Measurements from ENCODE around the gene MAST2. TPM values are rescaled to one million over a fixed set of nuclear protein-coding genes. Genes with fewer than 3 reads are reported as not detected.

The MAST2 gene
- total RNA-seq, 1 experiment from 2014 or later = 41.9 TPM

GRCh38 chr1:45877264-45877663 is 73.9 kb downstream of the MAST2 start:
- DNase-seq (ENCODE audit: low read depth, low spot score) (no peak), ATAC-seq (no peak)
- ChIA-PET POLR2A (no interaction called here), CTCF (no interaction called here), RAD21 (ENCODE audit: low non-redundant PET in 1 of 2, low total read pairs in 2 of 2, uncharacterized antibody in 2 of 2, unreplicated experiment in 2 of 2) (no interaction called here)
- no peak overlapping the region for H2AFZ ChIP-seq (ENCODE audit: low read depth, low read length, poor library complexity, severe bottlenecking)
- BruUV-seq (replicated peaks) = no TSS peak
- H3K4me1 ChIP-seq (ENCODE audit: control insufficient read depth in 1 of 2, insufficient read depth in 2 of 2, low read length in 2 of 2) = peaks cover 0 to under 1% of the 10 kb centered on the region in 2 experiments; a peak in 1 of 4 replicates
- no peaks in the 10 kb centered on the region for H3K9me3 ChIP-seq (ENCODE audit: control insufficient read depth in 1 of 2, insufficient read depth in 1 of 2, low read depth in 1 of 2, low read length in 2 of 2)
- no peaks in the 10 kb centered on the region for H4K20me1 ChIP-seq (ENCODE audit: insufficient read depth)
- no peak overlapping the region for H3K4me2 ChIP-seq (ENCODE audit: low read length)
- H3K4me3 ChIP-seq (replicated peaks in 1 of 2; ENCODE audit: low read depth in 1 of 2, low read length in 2 of 2) = no peak overlapping the region
- H3K9me2 ChIP-seq (ENCODE audit: insufficient read depth) = no peaks in the 10 kb centered on the region
- TF ChIP-seq SRF (IDR thresholded peaks at IDR 0.05; ENCODE audit: low read depth) = no peak
- TF ChIP-seq CTCF (IDR thresholded peaks at IDR 0.05 in 2 of 3, conservative IDR thresholded peaks at IDR 0.05 in 1 of 3; ENCODE audit: borderline replicate concordance in 1 of 3, insufficient read depth in 1 of 3, low read depth in 2 of 3, low read length in 2 of 3) = no peak
- no peak for TF ChIP-seq ZBTB33 (IDR thresholded peaks at IDR 0.05; ENCODE audit: extremely low read depth, insufficient replicate concordance, low read length)
- no peak for TF ChIP-seq SP1 (IDR thresholded peaks at IDR 0.05; ENCODE audit: low read depth)
- TF ChIP-seq MAX (IDR thresholded peaks at IDR 0.05) = no peak
- no peak for TF ChIP-seq ZFX (IDR thresholded peaks at IDR 0.05)
- TF ChIP-seq EZH2 (IDR thresholded peaks at IDR 0.05) = no peak
- TF ChIP-seq EGR1 (IDR thresholded peaks at IDR 0.05; ENCODE audit: low read depth) = no peak
- TF ChIP-seq YY1 (IDR thresholded peaks at IDR 0.05; ENCODE audit: extremely low read depth, insufficient replicate concordance, low read depth, low read length) = no peak
- no peak for TF ChIP-seq RAD21 (IDR thresholded peaks at IDR 0.05; ENCODE audit: low read depth)
- no peak for TF ChIP-seq EZH2phosphoT487 (IDR thresholded peaks at IDR 0.05; ENCODE audit: borderline replicate concordance)
- TF ChIP-seq CEBPB (IDR thresholded peaks at IDR 0.05; ENCODE audit: low read depth) = no peak
- TF ChIP-seq JUND (IDR thresholded peaks at IDR 0.05) = no peak
- TF ChIP-seq ELF1 (IDR thresholded peaks at IDR 0.05; ENCODE audit: borderline replicate concordance, low read depth) = no peak
- H3K27me3 ChIP-seq (ENCODE audit: insufficient read depth, low read length) = no peaks in the 10 kb centered on the region
- intact Hi-C loops (cut with micrococcal nuclease) = no loop called here
- H3K27ac ChIP-seq (ENCODE audit: low read depth, low read length) = no peak overlapping the region
- no peak overlapping the region for H3K9ac ChIP-seq (ENCODE audit: low read length)
- peaks cover 20% of the 10 kb centered on the region; the same call in 1 of the 2 replicates for H3K79me2 ChIP-seq (ENCODE audit: insufficient read depth, low read length)
- no peaks in the 10 kb centered on the region for H3K36me3 ChIP-seq (ENCODE audit: control insufficient read depth in 1 of 2, insufficient read depth in 2 of 2, low read length in 2 of 2)
